G401.6 (cell line): ENCODE measurements around the gene TTLL11.

Source experiments
- FAIRE-seq: peaks from 2 replicates; lab custom pipeline; 2012; peaks lifted over from hg19 to GRCh38; lab: Jason Lieb, UNC

Gene TTLL11

GRCh38 chr9:121962421-121962820 is 130.7 kb downstream of the TTLL11 start:
- no peak for FAIRE-seq

GRCh38 chr9:121960665-121961064 is 132.4 kb downstream of the TTLL11 start:
- no peak for FAIRE-seq

GRCh38 chr9:121958530-121958929 is 134.6 kb downstream of the TTLL11 start:
- FAIRE-seq = no peak

- no peak for FAIRE-seq
These were observed 136.3 kb downstream of the TTLL11 start for GRCh38 chr9:121956808-121957207.

GRCh38 chr9:121955649-121956048 is 137.5 kb downstream of the TTLL11 start:
- no peak for FAIRE-seq

GRCh38 chr9:121954477-121955140 is 138.5 kb downstream of the TTLL11 start:
- FAIRE-seq = no peak

- no peak for FAIRE-seq
These were observed 140.5 kb downstream of the TTLL11 start for GRCh38 chr9:121952611-121953010.

- no peak for FAIRE-seq
These were observed 142.2 kb downstream of the TTLL11 start for GRCh38 chr9:121950866-121951265.

GRCh38 chr9:121950441-121950840 is 142.7 kb downstream of the TTLL11 start:
- no peak for FAIRE-seq

GRCh38 chr9:121949766-121950165 is 143.3 kb downstream of the TTLL11 start:
- no peak for FAIRE-seq

GRCh38 chr9:121949364-121949763 is 143.7 kb downstream of the TTLL11 start:
- FAIRE-seq = no peak

- no peak for FAIRE-seq
These were observed 145.3 kb downstream of the TTLL11 start for GRCh38 chr9:121947775-121948174.

GRCh38 chr9:121946465-121946864 is 146.6 kb downstream of the TTLL11 start:
- FAIRE-seq = no peak

- no peak for FAIRE-seq
These were observed 147.3 kb downstream of the TTLL11 start for GRCh38 chr9:121945849-121946248.

- no peak for FAIRE-seq
These were observed 147.8 kb downstream of the TTLL11 start for GRCh38 chr9:121945281-121945680.

GRCh38 chr9:121944711-121945191 is 148.4 kb downstream of the TTLL11 start:
- no peak for FAIRE-seq

- no peak for FAIRE-seq
These were observed 149.6 kb downstream of the TTLL11 start for GRCh38 chr9:121943463-121943862.

GRCh38 chr9:121942866-121943382 is 150.2 kb downstream of the TTLL11 start:
- no peak for FAIRE-seq

- no peak for FAIRE-seq
These were observed 150.8 kb downstream of the TTLL11 start for GRCh38 chr9:121942313-121942712.

GRCh38 chr9:121939643-121940042 is 153.5 kb downstream of the TTLL11 start:
- FAIRE-seq = no peak

GRCh38 chr9:121938621-121939020 is 154.5 kb downstream of the TTLL11 start:
- FAIRE-seq = no peak

- FAIRE-seq = no peak
These were observed 155.9 kb downstream of the TTLL11 start for GRCh38 chr9:121937240-121937639.

GRCh38 chr9:121935739-121936138 is 157.4 kb downstream of the TTLL11 start:
- FAIRE-seq = no peak

GRCh38 chr9:121930956-121931355 is 162.2 kb downstream of the TTLL11 start:
- FAIRE-seq = no peak
